Mesothelial cell of epicardium (in vitro differentiated cells): ENCODE measurements around the gene VIPR2. TPM values are rescaled to one million over a fixed set of nuclear protein-coding genes. Genes with fewer than 3 reads are reported as not detected.

Source experiments
- DNase-seq, 2 experiments: peaks; one replicate each; pipeline ENCODE4 v3.0.0; 2021; ENCODE audit warnings: low spot score in 2 of 2; ENCODE audit not compliant: unreplicated experiment in 2 of 2
- H3K27ac Mint-ChIP-seq: 2 replicates; pipeline ENCODE4 v1.8.0; 2021; ENCODE audit warnings: mixed read lengths
- H3K27me3 Mint-ChIP-seq: 2 replicates; pipeline ENCODE4 v1.8.0; 2021; ENCODE audit warnings: low read depth, mixed read lengths
- H3K36me3 Mint-ChIP-seq: 2 replicates; pipeline ENCODE4 v1.8.0; 2021; ENCODE audit warnings: mixed read lengths
- H3K4me1 Mint-ChIP-seq: 2 replicates; pipeline ENCODE4 v1.8.0; 2021; ENCODE audit warnings: mixed read lengths
- H3K4me3 Mint-ChIP-seq: 2 replicates; pipeline ENCODE4 v1.8.0; 2021; ENCODE audit warnings: mild to moderate bottlenecking, moderate library complexity, mixed read lengths
- H3K9me3 Mint-ChIP-seq: 2 replicates; pipeline ENCODE4 v1.8.0; 2021; ENCODE audit warnings: mixed read lengths
- total RNA-seq: library from RNA; stranded (reverse); gene quantifications from 3 replicates; pipeline ENCODE4 v1.2.1, GENCODE V29; 2021
- TF ChIP-seq, protein P1 (sequence below): fragments of 200-600 bp; sonication (generic); IDR thresholded peaks from one replicate; pipeline ENCODE4 v1.5.0; 2021; ENCODE audit warnings: antibody characterized with exemption; ENCODE audit not compliant: unreplicated experiment

Gene VIPR2
- 0.04 to 0.20 TPM (median 0.14 TPM) in 3 replicates for total RNA-seq

- H3K4me1 Mint-ChIP-seq: peaks cover 10% of the 10 kb centered on the region
- TF ChIP-seq, protein P1, sequence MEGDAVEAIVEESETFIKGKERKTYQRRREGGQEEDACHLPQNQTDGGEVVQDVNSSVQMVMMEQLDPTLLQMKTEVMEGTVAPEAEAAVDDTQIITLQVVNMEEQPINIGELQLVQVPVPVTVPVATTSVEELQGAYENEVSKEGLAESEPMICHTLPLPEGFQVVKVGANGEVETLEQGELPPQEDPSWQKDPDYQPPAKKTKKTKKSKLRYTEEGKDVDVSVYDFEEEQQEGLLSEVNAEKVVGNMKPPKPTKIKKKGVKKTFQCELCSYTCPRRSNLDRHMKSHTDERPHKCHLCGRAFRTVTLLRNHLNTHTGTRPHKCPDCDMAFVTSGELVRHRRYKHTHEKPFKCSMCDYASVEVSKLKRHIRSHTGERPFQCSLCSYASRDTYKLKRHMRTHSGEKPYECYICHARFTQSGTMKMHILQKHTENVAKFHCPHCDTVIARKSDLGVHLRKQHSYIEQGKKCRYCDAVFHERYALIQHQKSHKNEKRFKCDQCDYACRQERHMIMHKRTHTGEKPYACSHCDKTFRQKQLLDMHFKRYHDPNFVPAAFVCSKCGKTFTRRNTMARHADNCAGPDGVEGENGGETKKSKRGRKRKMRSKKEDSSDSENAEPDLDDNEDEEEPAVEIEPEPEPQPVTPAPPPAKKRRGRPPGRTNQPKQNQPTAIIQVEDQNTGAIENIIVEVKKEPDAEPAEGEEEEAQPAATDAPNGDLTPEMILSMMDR: no peak
- H3K9me3 Mint-ChIP-seq: no peaks in the 10 kb centered on the region
- H3K27ac Mint-ChIP-seq: no peak within 1 kb of the TSS
- peaks cover 53% of the 10 kb centered on the region for H3K27me3 Mint-ChIP-seq
- H3K36me3 Mint-ChIP-seq: no peaks in the 10 kb centered on the region
- peak within 1 kb of the TSS; percentile 65 for H3K4me3 Mint-ChIP-seq
- DNase-seq: no peak
These were observed at the start of gene VIPR2 for GRCh38 chr7:159144758-159145489. Gene VIPR2 (minus strand): TSS chr7:159144867. CDS start chr7:159144771, 96 bp downstream.

DNA sequence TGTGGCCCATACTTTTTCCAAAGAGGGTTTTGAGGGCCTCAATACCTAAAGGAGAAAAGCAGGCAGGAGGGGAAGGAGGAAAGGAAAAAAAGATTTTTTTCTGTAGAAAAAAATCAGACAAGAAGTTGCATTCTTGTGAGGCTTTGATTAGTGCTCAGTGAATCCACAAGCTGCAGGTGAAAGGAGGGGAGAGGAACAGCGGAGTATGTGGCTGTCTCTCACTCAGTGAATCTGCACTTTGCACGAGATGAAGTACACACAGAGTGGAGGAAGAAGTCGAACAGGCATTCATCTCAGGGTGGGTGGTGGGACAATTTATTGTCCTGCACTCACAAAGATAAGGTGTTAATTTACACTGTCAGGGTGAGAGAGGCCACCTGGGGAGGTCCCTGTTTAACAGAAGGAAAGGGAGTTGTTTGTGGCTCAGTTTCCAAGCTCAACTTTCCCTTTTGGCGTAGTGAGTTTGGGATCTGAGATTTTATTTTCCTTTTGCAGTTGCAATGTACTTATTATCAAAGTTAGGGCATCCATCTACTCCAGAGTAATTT lies 49.0 kb upstream of the VIPR2 start:
- peaks cover 56% of the 10 kb centered on the region for H3K9me3 Mint-ChIP-seq

GRCh38 chr7:159192725-159193453 lies 48.2 kb upstream of the VIPR2 start:
- Mint-ChIP-seq H3K4me1 (no peaks in the 10 kb centered on the region), H3K9me3 (peaks cover 58% of the 10 kb centered on the region)

More for the DNA sequence above, 49.0 kb upstream of the VIPR2 start:
- Mint-ChIP-seq H3K4me3 (no peak overlapping the region), H3K36me3 (no peaks in the 10 kb centered on the region), H3K27me3 (no peaks in the 10 kb centered on the region), H3K27ac (no peak overlapping the region), H3K4me1 (no peaks in the 10 kb centered on the region)
- TF ChIP-seq, protein P1: no peak
- DNase-seq: no peak

GRCh38 chr7:159192013-159192412 lies 47.3 kb upstream of the VIPR2 start:
- Mint-ChIP-seq H3K4me1 (no peaks in the 10 kb centered on the region), H3K9me3 (peaks cover 51% of the 10 kb centered on the region), H3K36me3 (no peaks in the 10 kb centered on the region), H3K27me3 (no peaks in the 10 kb centered on the region), H3K27ac (no peak overlapping the region), H3K4me3 (no peak overlapping the region)
- TF ChIP-seq, protein P1: no peak
- no peak for DNase-seq

More at GRCh38 chr7:159192725-159193453, 48.2 kb upstream of the VIPR2 start:
- TF ChIP-seq, protein P1: no peak
- Mint-ChIP-seq H3K4me3 (no peak overlapping the region), H3K27me3 (no peaks in the 10 kb centered on the region), H3K27ac (no peak overlapping the region), H3K36me3 (no peaks in the 10 kb centered on the region)
- DNase-seq: no peak

GRCh38 chr7:159191236-159191635 lies 46.6 kb upstream of the VIPR2 start:
- Mint-ChIP-seq H3K4me1 (no peaks in the 10 kb centered on the region), H3K36me3 (no peaks in the 10 kb centered on the region), H3K4me3 (no peak overlapping the region), H3K9me3 (peaks cover 53% of the 10 kb centered on the region), H3K27ac (no peak overlapping the region), H3K27me3 (no peaks in the 10 kb centered on the region)
- TF ChIP-seq, protein P1: no peak
- DNase-seq: no peak
